ENCODE data around the gene KLHL3. TPM values are rescaled to one million over a fixed set of nuclear protein-coding genes. Genes with fewer than 3 reads are reported as not detected.

KLHL3 gene
- total and polyA plus RNA-seq, 2 experiments from 2014 or later: 4.9 to 10.8 TPM

- TF ChIP-seq REST (IDR thresholded peaks at IDR 0.05; ENCODE audit: unreplicated experiment) (no peak), EZH2phosphoT487 (IDR thresholded peaks at IDR 0.05; ENCODE audit: unreplicated experiment) (no peak), CREB1 (CRISPR knock-in tag; IDR thresholded peaks at IDR 0.05; ENCODE audit: low read depth) (no peak), CTCF (conservative IDR thresholded peaks at IDR 0.05; ENCODE audit: low read depth in 2 of 2) (no peak)
These were observed 86.5 kb downstream of the KLHL3 start (continued) for GRCh38 chr5:137649228-137649935.

- no peaks in the 10 kb centered on the region for H3K9me3 Mint-ChIP-seq
- H3K27ac ChIP-seq (ENCODE audit: low read depth): no peak overlapping the region
- TF ChIP-seq NANOG (IDR thresholded peaks at IDR 0.05; ENCODE audit: borderline replicate concordance): no peak
- TF ChIP-seq EZH2 (IDR thresholded peaks at IDR 0.05; ENCODE audit: low read depth, unreplicated experiment): no peak
- no peak for TF ChIP-seq ZNF114 (CRISPR knock-in tag; IDR thresholded peaks at IDR 0.05)
- no peak for TF ChIP-seq CREB1 (CRISPR knock-in tag; IDR thresholded peaks at IDR 0.05; ENCODE audit: low read depth)
- no peak for TF ChIP-seq ZNF462 (CRISPR knock-in tag; IDR thresholded peaks at IDR 0.05)
- no peak for TF ChIP-seq REST (IDR thresholded peaks at IDR 0.05; ENCODE audit: unreplicated experiment)
These were observed 87.5 kb downstream of the KLHL3 start for GRCh38 chr5:137648361-137648760.

More at GRCh38 chr5:137648361-137648760, 87.5 kb downstream of the KLHL3 start:
- Histone ChIP-seq H3K4me3 (no peak overlapping the region), H4K20me1 (replicated peaks; ENCODE audit: insufficient read depth) (no peaks in the 10 kb centered on the region), H2AFZ (no peak overlapping the region), H3K27me3 (ENCODE audit: insufficient read depth) (no peaks in the 10 kb centered on the region), H3K79me2 (replicated peaks; ENCODE audit: insufficient read depth) (no peaks in the 10 kb centered on the region), H3K4me2 (no peak overlapping the region), H3K9me2 (ENCODE audit: insufficient read depth) (no peaks in the 10 kb centered on the region), H3K36me3 (ENCODE audit: insufficient read depth) (no peaks in the 10 kb centered on the region; the same call in 1 of the 2 replicates), H3F3A (replicated peaks; ENCODE audit: low read depth) (no peaks in the 10 kb centered on the region), H3K4me1 (ENCODE audit: insufficient read depth) (no peaks in the 10 kb centered on the region)
- H3K4me1 Mint-ChIP-seq: no peaks in the 10 kb centered on the region
- DNase-seq (ENCODE audit: low spot score): no peak
- no peak overlapping the region for H3K27ac Mint-ChIP-seq
- H3K4me3 Mint-ChIP-seq: no peak overlapping the region
- H3K36me3 Mint-ChIP-seq (ENCODE audit: low read depth): peaks cover 14% of the 10 kb centered on the region; the same call in 2 of the 3 replicates
- H3K27me3 Mint-ChIP-seq (ENCODE audit: insufficient read depth, low read depth, poor library complexity): peaks cover 2% of the 10 kb centered on the region
- no peak for ATAC-seq

Measured in GM23338 (cell line).